IMR-90 (cell line): ENCODE measurements around the gene BTRC.

Experiments used
- CEBPB ChIP-seq: IDR thresholded peaks from 2 replicates; pipeline ENCODE4 v1.6.1; 2012; ENCODE audit warnings: low read depth, low read length, improper control_type of control experiment
- CTCF ChIP-seq: conservative IDR thresholded peaks from 2 replicates; pipeline ENCODE4 v1.5.1; 2012; ENCODE audit warnings: mild to moderate bottlenecking, low read depth, low read length, improper control_type of control experiment
- FOS ChIP-seq: fragments of 150-350 bp; IDR thresholded peaks from 2 replicates; pipeline ENCODE4 v1.6.1; 2016; ENCODE audit warnings: low read depth, low read length
- MAFK ChIP-seq: IDR thresholded peaks from 2 replicates; pipeline ENCODE4 v1.6.1; 2012; ENCODE audit warnings: low read depth, low read length, improper control_type of control experiment
- MAZ ChIP-seq: IDR thresholded peaks from 2 replicates; pipeline ENCODE4 v1.6.1; 2012; ENCODE audit warnings: low read depth, mild to moderate bottlenecking, low read length, improper control_type of control experiment, moderate library complexity, borderline replicate concordance
- POLR2A ChIP-seq: IDR thresholded peaks from 2 replicates; pipeline ENCODE4 v1.6.1; 2012; ENCODE audit warnings: mild to moderate bottlenecking, low read depth, low read length
- RAD21 ChIP-seq: IDR thresholded peaks from 2 replicates; pipeline ENCODE4 v1.6.1; 2012; ENCODE audit warnings: low read length, improper control_type of control experiment
- RCOR1 ChIP-seq: IDR thresholded peaks from 2 replicates; pipeline ENCODE4 v1.6.1; 2012; ENCODE audit warnings: mild to moderate bottlenecking, low read length, improper control_type of control experiment; ENCODE audit not compliant: insufficient replicate concordance
- RFX5 ChIP-seq: IDR thresholded peaks from 2 replicates; pipeline ENCODE4 v1.8.0; 2012; ENCODE audit warnings: low read depth, mild to moderate bottlenecking, low read length, moderate library complexity
- SMC3 ChIP-seq: fragments of 150-350 bp; IDR thresholded peaks from 2 replicates; pipeline ENCODE4 v1.6.1; 2016; ENCODE audit warnings: low read depth, mild to moderate bottlenecking, antibody characterized with exemption, low read length, moderate library complexity

DNA sequence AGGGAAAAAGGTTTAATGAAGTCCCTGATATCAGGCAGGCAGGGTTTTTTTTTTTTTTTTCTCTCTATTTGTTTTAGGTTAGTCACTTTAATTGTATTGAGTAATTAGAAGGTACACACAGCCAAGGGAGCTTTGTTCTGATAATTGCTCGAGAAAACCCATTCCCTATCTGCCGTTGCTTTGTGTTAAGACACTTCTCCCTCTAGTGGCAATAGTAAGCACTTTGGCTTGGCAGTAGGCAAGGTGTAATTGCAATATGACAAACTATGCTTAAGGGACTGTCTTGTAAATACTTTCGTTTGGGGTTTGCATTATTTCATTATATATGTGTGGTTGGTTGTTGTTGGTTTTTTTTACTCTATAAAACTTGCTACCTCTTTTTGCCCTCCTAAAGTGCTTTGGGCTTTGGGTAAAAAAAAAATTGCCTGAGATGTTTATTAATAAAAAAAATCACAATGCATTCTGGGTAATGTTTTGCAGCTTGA, 113.4 kb downstream of the BTRC start:
- peak; percentile 79 for TF ChIP-seq CTCF
- no peak for TF ChIP-seq RFX5
- no peak for TF ChIP-seq POLR2A
- TF ChIP-seq CEBPB = 0 out of 2 replicates have a peak, but pooled peaks have one; percentile 9
- TF ChIP-seq SMC3 = peak; percentile 66
- no peak for TF ChIP-seq RCOR1
- TF ChIP-seq FOS = no peak
- no peak for TF ChIP-seq MAFK
- peak; percentile 60 for TF ChIP-seq RAD21
- TF ChIP-seq MAZ = no peak
